Muscle of leg (tissue), 11 donors: ENCODE data around the gene SHROOM3. TPM values are rescaled to one million over a fixed set of nuclear protein-coding genes. Genes with fewer than 3 reads are reported as not detected.

Source experiments
- DNase-seq: peaks from one replicate; pipeline ENCODE4 v3.0.0; 2013
- H3K27ac ChIP-seq: one replicate; pipeline ENCODE4 v1.5.1; 2013; ENCODE audit warnings: mild to moderate bottlenecking, low read length, control low read depth
- H3K27me3 ChIP-seq: one replicate; pipeline ENCODE4 v1.6.1; 2013; ENCODE audit warnings: low read length; ENCODE audit not compliant: control insufficient read depth, insufficient read depth
- H3K36me3 ChIP-seq: one replicate; pipeline ENCODE4 v1.6.1; 2013; ENCODE audit warnings: low read length; ENCODE audit not compliant: control insufficient read depth, insufficient read depth
- H3K4me1 ChIP-seq: one replicate; pipeline ENCODE4 v1.6.1; 2013; ENCODE audit warnings: low read length; ENCODE audit not compliant: control insufficient read depth, insufficient read depth
- H3K4me3 ChIP-seq: one replicate; pipeline ENCODE4 v1.5.1; 2013; ENCODE audit warnings: low read length, control low read depth
- H3K9me3 ChIP-seq: replicated peaks from 2 replicates; pipeline ENCODE4 v1.6.1; 2013; ENCODE audit warnings: low read depth, low read length; ENCODE audit not compliant: control insufficient read depth
- WGBS: methylation state at CpG from one replicate; pipeline ENCODE4 v1.1.5; 2013; ENCODE audit warnings: missing lambda C conversion rate; ENCODE audit not compliant: insufficient coverage; 5-methylcytosine and 5-hydroxymethylcytosine counted together
- polyA plus RNA-seq, 8 donors: library from polyadenylated mRNA; unstranded; fragments of 120-200 nt; gene quantifications; one replicate each; pipeline versions ENCODE4 v1.2.1 to v1.2.3, GENCODE V29; 2013; ENCODE audit warnings: inconsistent platforms in 1 of 8, low replicate concordance in 1 of 8; ENCODE audit not compliant: insufficient read length in 8 of 8, insufficient read depth in 1 of 8
- total RNA-seq: library from RNA; stranded (reverse); fragments of 120-200 nt; gene quantifications from one replicate; pipeline ENCODE4 v1.2.4, GENCODE V29; 2013

Gene SHROOM3
- total and polyA plus RNA-seq, 9 donors: 21.0 to 57.5 (median 29.0) TPM

GRCh38 chr4:76588274-76588673, 153.2 kb downstream of the SHROOM3 start:
- DNase-seq: no peak
- no peaks in the 10 kb centered on the region for H3K36me3 ChIP-seq
- H3K27me3 ChIP-seq: no peaks in the 10 kb centered on the region
- no peaks in the 10 kb centered on the region for H3K9me3 ChIP-seq
- H3K27ac ChIP-seq: peak overlapping the region; percentile 64
- 80% methylated on average over 2 of the region's 2 CpGs for WGBS
- H3K4me1 ChIP-seq: peaks cover 37% of the 10 kb centered on the region
- peak overlapping the region; percentile 4 for H3K4me3 ChIP-seq

- Histone ChIP-seq H3K9me3 (no peaks in the 10 kb centered on the region), H3K27me3 (no peaks in the 10 kb centered on the region), H3K4me1 (peaks cover 34% of the 10 kb centered on the region), H3K27ac (peak overlapping the region; percentile 84), H3K36me3 (no peaks in the 10 kb centered on the region), H3K4me3 (no peak overlapping the region)
- peak; percentile 88 for DNase-seq
- WGBS: 71% methylated on average over 1 of the region's 1 CpG
Measured at GRCh38 chr4:76589402-76589801, 154.4 kb downstream of the SHROOM3 start.

GRCh38 chr4:76589872-76590797, 155.1 kb downstream of the SHROOM3 start:
- Histone ChIP-seq H3K36me3 (no peaks in the 10 kb centered on the region), H3K9me3 (no peaks in the 10 kb centered on the region), H3K27ac (peak overlapping the region; percentile 84), H3K4me1 (peaks cover 31% of the 10 kb centered on the region), H3K27me3 (no peaks in the 10 kb centered on the region), H3K4me3 (no peak overlapping the region)
- peak; percentile 82 for DNase-seq
- 0% methylated on average over 4 of the region's 10 CpGs for WGBS

GRCh38 chr4:76590798-76591281, 155.8 kb downstream of the SHROOM3 start:
- Histone ChIP-seq H3K36me3 (no peaks in the 10 kb centered on the region), H3K4me1 (peaks cover 27% of the 10 kb centered on the region), H3K27ac (peak overlapping the region; percentile 84), H3K4me3 (no peak overlapping the region), H3K27me3 (no peaks in the 10 kb centered on the region), H3K9me3 (no peaks in the 10 kb centered on the region)
- peak; percentile 75 for DNase-seq
- no CpG with 5 or more reads among the region's 6 CpGs for WGBS

GRCh38 chr4:76591992-76592391, 157.0 kb downstream of the SHROOM3 start:
- Histone ChIP-seq H3K27ac (no peak overlapping the region), H3K27me3 (no peaks in the 10 kb centered on the region), H3K4me1 (peaks cover 23% of the 10 kb centered on the region), H3K9me3 (no peaks in the 10 kb centered on the region), H3K36me3 (no peaks in the 10 kb centered on the region), H3K4me3 (no peak overlapping the region)
- WGBS: 94% methylated on average over 3 of the region's 3 CpGs
- no peak for DNase-seq

- no peak overlapping the region for H3K4me3 ChIP-seq
- no peaks in the 10 kb centered on the region for H3K27me3 ChIP-seq
- H3K36me3 ChIP-seq: no peaks in the 10 kb centered on the region
- no peaks in the 10 kb centered on the region for H3K9me3 ChIP-seq
- no peak overlapping the region for H3K27ac ChIP-seq
- H3K4me1 ChIP-seq: peaks cover 25% of the 10 kb centered on the region
- peak; percentile 60 for DNase-seq
- 80% methylated on average over 2 of the region's 6 CpGs for WGBS
Measured at GRCh38 chr4:76592460-76592859, 157.4 kb downstream of the SHROOM3 start.

- Histone ChIP-seq H3K4me1 (peaks cover 16% of the 10 kb centered on the region), H3K27ac (no peak overlapping the region), H3K36me3 (no peaks in the 10 kb centered on the region), H3K27me3 (no peaks in the 10 kb centered on the region), H3K9me3 (no peaks in the 10 kb centered on the region), H3K4me3 (no peak overlapping the region)
- no peak for DNase-seq
- WGBS: no CpG with 5 or more reads among the region's 2 CpGs
Measured at GRCh38 chr4:76594173-76594572, 159.1 kb downstream of the SHROOM3 start.

- H3K27me3 ChIP-seq: no peaks in the 10 kb centered on the region
- no peaks in the 10 kb centered on the region for H3K9me3 ChIP-seq
- WGBS: no CpG with 5 or more reads among the region's 1 CpG
- peaks cover 7% of the 10 kb centered on the region for H3K4me1 ChIP-seq
- DNase-seq: no peak
- no peak overlapping the region for H3K4me3 ChIP-seq
- no peak overlapping the region for H3K27ac ChIP-seq
- no peaks in the 10 kb centered on the region for H3K36me3 ChIP-seq
Measured at GRCh38 chr4:76595435-76595834, 160.4 kb downstream of the SHROOM3 start.

GRCh38 chr4:76596713-76597112, 161.7 kb downstream of the SHROOM3 start:
- Histone ChIP-seq H3K36me3 (no peaks in the 10 kb centered on the region), H3K4me3 (no peak overlapping the region), H3K9me3 (no peaks in the 10 kb centered on the region), H3K27me3 (no peaks in the 10 kb centered on the region), H3K4me1 (peaks cover 6% of the 10 kb centered on the region), H3K27ac (no peak overlapping the region)
- DNase-seq: no peak
- WGBS: 88% methylated on average over 1 of the region's 5 CpGs

GRCh38 chr4:76597423-76597979, 162.5 kb downstream of the SHROOM3 start:
- no peaks in the 10 kb centered on the region for H3K27me3 ChIP-seq
- H3K27ac ChIP-seq: no peak overlapping the region
- peaks cover 5% of the 10 kb centered on the region for H3K4me1 ChIP-seq
- H3K4me3 ChIP-seq: no peak overlapping the region
- no peaks in the 10 kb centered on the region for H3K9me3 ChIP-seq
- WGBS: 82% methylated on average over 3 of the region's 5 CpGs
- no peaks in the 10 kb centered on the region for H3K36me3 ChIP-seq
- no peak for DNase-seq
